A673 (cell line): ENCODE data around the gene TWSG1.

Experiments used
- EZH2 ChIP-seq: fragments of 200-600 bp; sonication (generic); IDR thresholded peaks from 2 replicates; pipeline ENCODE4 v1.6.1; 2017; ENCODE audit warnings: borderline replicate concordance, low read depth, mild to moderate bottlenecking, mixed read lengths, antibody characterized with exemption, low read length; ENCODE audit not compliant: poor library complexity, severe bottlenecking
- TF ChIP-seq, protein P1 (sequence below): fragments of 300-800, 200-600 bp; sonication (generic); conservative IDR thresholded peaks from 2 replicates; pipeline ENCODE4 v1.5.1; 2017; ENCODE audit warnings: low read depth, mild to moderate bottlenecking, antibody characterized with exemption, low read length, moderate library complexity, mixed read lengths

DNA sequence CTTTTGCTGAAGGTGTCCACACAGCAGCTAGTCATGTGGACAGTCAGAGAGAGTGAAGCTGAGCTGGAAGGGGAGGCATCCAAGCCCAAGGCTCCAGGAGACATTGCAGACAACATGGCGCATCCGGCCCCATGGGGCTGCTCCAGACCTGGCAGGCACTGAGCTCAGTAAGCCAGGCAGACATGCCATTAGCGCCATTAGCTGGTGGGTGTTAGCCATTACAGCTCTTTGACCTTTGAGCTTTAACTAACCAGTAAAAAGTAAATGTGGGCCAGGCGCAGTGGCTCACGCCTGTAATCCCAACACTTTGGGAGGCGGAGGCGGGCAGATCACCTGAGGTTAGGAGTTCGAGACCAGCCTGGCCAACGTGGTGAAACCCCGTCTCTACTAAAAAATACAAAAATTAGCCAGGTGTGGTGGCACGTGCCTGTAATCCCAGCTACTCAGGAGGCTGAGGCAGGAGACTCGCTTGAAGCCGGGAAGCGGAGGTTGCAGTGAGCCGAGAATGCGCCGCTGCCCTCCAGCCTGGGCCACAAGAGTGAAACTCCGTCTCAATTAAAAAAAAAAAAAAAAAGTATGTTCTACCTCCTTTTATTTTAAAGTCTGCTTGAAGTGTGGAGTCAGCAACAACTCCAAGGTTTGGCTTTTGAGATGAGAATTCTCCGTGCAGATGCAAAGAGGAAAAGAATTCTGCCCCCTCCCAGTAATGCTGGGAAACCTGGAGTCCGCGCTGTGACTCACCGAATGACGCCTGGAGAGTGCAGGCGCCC is 69.4 kb downstream of the TWSG1 start:
- TF ChIP-seq, protein P1, sequence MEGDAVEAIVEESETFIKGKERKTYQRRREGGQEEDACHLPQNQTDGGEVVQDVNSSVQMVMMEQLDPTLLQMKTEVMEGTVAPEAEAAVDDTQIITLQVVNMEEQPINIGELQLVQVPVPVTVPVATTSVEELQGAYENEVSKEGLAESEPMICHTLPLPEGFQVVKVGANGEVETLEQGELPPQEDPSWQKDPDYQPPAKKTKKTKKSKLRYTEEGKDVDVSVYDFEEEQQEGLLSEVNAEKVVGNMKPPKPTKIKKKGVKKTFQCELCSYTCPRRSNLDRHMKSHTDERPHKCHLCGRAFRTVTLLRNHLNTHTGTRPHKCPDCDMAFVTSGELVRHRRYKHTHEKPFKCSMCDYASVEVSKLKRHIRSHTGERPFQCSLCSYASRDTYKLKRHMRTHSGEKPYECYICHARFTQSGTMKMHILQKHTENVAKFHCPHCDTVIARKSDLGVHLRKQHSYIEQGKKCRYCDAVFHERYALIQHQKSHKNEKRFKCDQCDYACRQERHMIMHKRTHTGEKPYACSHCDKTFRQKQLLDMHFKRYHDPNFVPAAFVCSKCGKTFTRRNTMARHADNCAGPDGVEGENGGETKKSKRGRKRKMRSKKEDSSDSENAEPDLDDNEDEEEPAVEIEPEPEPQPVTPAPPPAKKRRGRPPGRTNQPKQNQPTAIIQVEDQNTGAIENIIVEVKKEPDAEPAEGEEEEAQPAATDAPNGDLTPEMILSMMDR: no peak
- no peak for TF ChIP-seq EZH2
